DMS79 (cell line): ENCODE measurements around the gene PSENEN.

Experiments
- DNase-seq: peaks from one replicate; lab custom pipeline; 2025; lab: John Stamatoyannopoulos, UW

The PSENEN gene, protein sequence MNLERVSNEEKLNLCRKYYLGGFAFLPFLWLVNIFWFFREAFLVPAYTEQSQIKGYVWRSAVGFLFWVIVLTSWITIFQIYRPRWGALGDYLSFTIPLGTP

DNA sequence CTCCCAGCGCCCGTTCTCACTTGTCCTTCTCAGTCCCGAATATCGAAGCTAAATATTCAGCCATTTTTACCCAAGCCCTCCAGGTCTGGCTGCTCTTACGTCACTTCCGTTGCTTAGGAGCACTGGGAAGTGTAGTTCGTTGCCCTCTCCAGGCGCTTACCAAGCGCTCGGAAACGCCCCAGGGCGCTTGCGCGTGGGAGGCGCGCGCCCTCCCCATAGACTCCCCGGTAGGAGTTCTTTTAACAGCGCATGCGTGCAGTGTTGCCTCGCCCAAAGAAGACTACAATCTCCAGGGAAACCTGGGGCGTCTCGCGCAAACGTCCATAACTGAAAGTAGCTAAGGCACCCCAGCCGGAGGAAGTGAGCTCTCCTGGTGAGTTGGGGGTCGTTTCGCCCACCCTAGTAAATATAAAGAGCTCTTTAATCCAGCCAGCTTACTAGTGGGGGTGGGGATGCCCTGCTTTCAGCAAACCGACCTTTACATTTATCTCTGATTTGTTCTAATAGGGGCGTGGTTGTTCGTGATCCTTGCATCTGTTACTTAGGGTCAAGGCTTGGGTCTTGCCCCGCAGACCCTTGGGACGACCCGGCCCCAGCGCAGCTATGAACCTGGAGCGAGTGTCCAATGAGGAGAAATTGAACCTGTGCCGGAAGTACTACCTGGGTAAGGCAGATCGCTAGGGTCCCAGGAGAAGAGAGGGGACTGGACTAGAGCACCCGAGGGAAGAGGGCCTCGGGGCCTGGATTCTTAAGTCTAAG, at the start of gene PSENEN, which contains the start of gene U2AF1L4:
Gene PSENEN (plus strand): TSS at position 324 of the 759 bp plus-strand sequence. CDS start 280 bp downstream, at position 604.
Gene U2AF1L4 (minus strand): TSS at position 91 of the 759 bp plus-strand sequence. CDS start 27 bp downstream, at position 64.
- DNase-seq: peak; percentile 98

DNA sequence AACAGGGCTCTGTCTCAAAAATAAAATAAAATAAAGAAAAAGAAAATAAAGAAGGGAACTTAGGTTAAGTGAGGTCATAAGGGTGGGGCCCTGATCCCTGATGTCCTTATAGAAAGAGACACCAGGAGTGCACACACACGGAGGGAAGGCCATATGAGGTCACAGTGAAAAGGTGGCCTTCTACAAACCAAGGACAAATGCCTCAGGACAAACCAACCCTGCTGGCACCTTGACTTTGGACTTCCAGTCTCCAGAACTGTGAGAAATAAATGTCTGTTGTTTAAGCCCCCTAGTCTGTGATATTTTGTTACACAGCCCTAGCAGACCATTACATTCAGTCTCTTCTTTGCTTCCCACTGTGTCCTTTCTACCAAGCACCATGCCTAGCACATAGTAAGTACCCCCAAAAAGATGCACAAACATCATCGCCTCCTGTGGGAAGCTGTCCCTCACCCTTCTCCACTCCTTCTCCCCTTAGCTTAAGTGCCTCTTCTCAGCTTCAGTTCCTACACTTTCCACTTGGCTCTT, 49.5 kb upstream of the PSENEN start:
- no peak for DNase-seq

DNA sequence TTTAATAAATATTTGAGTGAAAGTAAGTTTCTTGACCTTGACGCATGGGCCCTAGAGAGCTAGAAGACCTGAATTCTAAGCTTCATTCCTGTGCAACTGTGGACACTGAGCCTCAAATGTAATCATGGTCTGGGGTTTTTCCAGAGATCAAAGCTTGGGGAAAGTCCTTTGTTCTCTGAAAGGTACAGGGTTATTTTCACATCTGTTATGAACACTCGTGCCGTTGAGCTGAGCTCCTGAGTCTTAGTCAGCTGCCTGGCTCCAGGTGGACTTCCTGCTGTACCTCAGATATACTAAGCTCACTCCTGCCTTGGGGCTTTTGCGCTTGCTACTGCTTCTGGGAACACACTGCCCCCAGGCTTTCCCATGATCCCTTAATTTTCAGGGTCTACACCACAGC, 48.6 kb upstream of the PSENEN start:
- DNase-seq: no peak

DNA sequence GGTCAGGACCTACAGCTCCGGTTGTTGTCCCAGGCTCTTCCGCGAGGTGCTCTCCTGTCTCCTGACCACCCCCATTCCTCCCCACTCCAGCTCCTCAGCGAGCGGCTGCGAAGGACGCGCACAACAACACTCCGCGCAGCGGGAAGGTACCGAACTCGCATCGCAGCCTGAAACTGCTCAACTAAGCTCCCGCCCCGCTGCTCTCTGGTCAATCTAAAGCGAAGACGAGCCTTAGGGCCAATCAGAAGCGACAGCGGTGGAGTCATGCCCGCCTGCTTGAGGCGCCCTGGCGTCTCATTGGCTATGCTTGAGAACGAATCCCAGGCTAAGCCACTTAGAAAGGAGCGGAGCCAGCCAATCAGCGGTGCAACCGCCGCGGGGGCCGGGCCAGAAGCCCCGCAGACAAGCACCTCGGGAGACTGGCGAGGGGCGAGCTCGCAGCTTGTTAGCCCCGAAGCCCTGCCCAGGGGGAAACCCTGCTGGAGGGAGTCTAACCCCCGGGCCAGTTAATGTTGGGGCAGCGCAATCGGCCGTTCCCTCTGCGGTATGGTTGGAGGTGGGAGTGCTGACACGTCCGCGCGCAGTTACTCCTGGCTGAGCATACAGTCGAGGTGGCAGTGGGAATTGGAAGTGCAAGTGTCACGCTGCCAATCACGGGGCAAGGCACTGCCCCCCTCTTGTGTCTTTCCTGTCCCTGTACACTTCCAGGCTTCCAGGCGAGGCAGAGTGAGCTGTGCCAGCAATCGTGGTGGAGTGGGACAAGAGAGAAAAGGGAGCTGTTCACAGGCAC, 43.0 kb upstream of the PSENEN start:
- peak; percentile 97 for DNase-seq

DNA sequence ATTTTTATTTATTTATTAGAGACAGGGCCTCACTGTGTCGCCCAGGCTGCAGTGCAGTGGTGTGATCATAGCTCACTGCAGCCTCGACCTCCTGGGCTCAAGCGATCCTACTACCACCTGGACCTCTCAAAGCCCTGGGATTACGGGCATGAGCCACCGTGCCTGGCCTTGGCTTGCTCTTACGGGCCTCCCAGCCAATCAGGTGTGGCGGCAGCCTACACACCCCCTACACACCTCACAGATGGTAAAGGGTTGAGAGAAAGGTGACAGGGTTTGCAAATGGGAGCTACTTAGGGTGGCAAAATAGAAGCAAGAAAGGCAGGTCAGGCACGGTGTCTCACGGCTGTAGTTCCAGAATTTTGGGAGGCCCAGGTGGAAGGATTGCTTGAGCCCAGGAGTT, 42.1 kb upstream of the PSENEN start:
- DNase-seq: no peak

DNA sequence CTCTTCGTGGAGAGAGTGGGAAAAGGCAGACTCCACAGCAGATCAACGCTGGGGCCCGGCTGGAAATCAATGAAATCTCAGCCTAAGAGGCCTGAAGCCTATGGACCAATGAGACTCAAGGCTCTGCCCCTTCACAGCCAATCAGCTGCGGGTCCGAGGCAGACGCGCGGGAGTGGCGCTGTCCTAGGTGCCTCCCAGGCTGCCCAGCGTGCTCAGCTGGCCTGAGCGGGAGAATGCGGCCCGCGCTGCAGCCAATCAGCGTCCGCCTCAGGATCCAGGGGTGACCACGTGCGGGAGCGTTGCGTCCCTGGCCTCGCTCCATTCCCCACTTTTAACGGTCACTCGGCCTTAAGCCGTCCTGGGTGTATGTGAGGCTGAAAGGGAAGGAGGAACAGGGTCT, 41.2 kb upstream of the PSENEN start, which contains the start of gene ZBTB32:
Gene ZBTB32 (plus strand): TSS at position 341 of the 400 bp plus-strand sequence. CDS start 10,069 bp downstream, outside the sequence.
- no peak for DNase-seq

DNA sequence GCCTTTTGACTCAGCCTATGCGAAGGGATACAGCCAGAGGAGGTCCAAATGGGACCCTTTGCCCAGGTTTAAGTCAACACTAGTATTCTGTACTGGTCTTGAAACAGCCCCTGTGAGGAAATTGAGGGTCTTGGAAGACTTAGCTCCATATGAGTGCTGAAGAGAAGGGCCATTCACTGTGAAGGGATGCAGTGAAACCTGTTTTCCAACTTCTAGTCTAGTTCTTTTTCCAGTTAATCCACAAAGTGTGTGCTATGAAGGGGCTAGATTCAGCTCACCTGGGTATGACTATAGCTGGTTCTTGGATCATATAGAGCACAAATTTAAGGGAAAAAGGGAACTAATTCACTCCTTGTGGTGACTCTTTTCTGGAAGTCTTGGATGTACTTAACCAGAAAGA, 37.1 kb upstream of the PSENEN start:
- DNase-seq: no peak

DNA sequence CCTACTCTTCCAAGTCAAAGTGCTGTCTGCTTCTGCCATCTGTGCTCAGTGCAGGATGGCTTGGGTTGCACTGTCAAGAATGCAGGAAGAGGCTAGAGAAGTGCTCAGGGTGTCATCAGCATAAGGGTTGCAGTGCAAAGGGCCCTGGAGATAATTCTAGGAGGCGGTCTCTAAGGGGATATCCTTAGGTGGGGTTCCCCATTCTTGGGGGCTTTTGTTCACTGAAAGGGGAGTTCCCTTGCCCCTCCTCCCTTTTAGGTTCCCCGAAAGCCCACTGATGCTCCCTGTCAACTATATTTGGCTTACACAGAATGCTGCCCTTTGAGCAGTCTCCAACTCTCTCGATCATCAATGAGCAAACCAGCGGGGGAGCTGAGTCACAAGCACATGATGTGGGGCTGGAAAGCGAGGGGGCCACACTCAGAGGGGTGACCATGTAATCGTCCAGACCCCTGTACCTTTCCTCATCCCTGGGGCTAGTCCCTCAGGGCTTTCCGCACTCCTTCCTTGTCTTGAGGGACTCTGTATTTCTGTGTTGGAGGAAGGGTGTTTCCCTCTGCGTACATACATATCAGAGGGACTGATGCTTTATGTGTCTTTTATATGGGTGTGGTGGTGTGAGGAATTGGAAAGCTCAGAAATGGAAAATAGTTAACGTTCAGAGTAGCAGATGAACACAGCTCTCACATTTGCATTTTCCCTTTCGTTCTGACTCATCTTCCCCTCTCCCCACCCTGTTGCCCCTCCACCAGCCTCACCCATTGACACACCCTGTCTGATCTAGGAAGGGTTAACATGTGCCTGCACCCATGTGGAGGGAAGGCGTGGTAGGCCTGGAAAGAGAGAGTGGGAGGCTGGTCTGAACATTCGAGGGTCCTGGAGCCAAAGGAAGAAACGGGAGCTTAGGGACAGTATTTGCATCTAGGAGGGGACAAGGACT, 34.4 kb upstream of the PSENEN start:
- no peak for DNase-seq

DNA sequence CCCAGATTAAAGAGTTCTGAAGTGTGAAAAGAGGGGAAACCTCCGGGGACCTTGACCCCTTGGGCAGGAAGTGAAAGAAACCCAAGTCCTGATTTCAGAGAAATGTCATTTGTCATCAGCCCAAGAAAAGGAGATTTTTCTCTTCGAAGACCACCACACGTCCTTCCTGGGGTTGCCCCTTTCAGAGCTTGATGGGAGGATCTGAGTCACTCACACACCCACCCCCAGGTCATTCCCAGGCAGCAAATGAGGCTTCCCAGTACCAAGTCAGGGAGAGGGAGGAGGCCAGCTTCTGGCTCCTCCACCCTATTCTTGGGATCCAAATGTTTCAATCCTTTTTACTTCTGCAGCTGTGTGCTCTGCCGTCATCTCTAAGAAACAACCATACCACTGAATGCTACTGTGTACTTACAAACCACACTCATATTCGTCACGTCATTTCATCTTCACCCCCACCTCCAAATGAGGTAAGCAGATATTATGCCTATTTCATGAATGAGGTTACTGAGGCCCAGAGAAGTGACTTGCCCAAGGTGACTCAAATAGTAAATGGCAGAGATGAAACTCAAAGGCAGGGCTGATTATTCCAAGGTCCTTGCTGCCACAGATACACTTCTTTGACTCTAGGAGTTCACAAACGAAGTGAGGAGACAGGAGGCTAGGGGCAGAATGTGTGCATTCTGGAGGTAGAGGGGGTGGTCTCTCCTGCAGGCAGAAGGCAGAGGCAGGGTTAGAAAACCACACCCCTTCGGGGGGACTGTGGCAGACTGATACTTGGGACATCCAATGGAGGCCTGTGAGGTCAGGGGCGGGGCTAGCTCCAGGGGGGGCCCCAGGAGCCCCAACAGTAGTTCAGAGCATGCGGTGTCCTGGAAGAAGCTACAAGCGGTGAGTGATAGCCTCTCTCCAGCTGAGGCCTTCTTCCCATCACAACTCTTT, 32.6 kb upstream of the PSENEN start:
- DNase-seq: no peak

DNA sequence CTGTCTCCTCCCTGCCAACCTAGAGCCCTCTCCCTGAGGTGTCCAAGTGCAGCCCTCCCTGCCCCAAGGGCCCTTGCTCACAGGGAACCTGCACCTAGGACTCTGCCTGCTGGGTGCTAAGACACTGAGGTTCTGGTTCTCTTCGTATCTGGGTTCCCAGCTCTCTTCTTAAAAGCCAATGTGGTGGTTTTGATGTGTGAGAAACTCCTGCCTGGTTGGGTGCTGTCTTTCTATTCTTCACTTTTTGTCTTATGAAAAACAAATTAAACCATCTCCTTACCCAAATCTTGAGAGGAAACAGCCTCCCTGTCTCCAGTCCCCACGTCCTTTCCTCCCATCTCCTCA, 32.0 kb upstream of the PSENEN start:
- no peak for DNase-seq

DNA sequence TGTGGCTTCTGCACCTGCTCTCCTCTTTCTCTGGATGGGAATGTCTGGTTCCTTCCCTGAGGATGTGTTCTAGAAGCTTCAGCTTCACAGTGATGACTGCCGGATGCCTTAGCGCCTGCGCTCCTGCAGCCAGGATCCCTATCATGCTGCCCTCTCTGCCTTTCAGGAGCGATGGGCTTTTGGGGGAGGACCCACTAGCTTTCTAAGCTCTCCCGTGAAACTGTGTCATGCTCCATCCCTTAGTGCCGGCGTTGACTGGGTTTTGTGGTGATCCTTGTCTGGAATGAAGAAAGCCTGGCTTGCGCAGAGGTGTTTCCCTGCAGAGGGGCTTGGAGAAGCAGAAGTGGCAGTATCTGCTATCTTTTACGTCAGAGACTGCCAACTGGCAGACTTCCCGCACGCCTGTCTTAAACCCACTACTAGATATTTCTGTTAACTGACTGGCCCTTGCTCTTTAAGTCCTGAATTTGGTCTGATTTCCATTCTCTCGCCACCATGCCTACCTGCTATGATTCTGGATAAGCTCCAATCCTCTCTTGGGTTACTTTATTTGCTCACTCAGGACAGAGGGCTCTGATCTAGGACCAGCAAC, 31.5 kb upstream of the PSENEN start:
- DNase-seq: no peak

DNA sequence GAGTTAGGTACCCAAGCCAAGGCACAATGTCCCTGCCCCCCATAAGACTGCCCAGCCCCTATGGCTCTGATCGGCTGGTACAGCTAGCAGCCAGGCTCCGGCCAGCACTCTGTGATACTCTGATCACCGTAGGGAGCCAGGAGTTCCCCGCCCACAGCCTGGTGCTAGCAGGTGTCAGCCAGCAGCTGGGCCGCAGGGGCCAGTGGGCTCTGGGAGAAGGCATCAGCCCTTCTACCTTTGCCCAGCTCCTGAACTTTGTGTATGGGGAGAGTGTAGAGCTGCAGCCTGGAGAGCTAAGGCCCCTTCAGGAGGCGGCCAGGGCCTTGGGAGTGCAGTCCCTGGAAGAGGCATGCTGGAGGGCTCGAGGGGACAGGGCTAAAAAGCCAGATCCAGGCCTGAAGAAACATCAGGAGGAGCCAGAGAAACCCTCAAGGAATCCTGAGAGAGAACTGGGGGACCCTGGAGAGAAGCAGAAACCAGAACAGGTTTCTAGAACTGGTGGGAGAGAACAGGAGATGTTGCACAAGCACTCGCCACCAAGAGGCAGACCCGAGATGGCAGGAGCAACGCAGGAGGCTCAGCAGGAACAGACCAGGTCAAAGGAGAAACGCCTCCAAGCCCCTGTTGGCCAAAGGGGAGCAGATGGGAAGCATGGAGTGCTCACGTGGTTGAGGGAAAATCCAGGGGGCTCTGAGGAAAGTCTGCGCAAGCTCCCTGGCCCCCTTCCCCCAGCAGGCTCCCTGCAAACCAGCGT, 30.7 kb upstream of the PSENEN start:
- DNase-seq: no peak

DNA sequence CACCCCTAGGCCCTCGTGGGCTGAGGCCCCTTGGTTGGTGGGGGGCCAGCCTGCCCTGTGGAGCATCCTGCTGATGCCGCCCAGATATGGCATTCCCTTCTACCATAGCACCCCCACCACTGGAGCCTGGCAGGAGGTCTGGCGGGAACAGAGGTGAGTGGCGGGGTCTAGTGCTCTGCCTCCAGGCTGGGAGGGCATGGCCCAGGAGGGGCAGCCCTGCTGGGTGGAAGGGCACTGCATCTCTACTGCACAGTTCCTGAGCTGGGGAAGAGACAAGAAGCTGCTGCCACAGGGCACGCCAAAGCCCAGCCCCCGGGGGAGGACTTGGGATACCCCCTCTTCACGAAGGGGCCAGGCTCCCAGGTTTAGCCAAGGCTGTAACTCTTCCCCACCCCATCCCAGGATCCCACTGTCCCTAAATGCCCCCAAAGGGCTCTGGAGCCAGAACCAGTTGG, 30.1 kb upstream of the PSENEN start:
- no peak for DNase-seq

DNA sequence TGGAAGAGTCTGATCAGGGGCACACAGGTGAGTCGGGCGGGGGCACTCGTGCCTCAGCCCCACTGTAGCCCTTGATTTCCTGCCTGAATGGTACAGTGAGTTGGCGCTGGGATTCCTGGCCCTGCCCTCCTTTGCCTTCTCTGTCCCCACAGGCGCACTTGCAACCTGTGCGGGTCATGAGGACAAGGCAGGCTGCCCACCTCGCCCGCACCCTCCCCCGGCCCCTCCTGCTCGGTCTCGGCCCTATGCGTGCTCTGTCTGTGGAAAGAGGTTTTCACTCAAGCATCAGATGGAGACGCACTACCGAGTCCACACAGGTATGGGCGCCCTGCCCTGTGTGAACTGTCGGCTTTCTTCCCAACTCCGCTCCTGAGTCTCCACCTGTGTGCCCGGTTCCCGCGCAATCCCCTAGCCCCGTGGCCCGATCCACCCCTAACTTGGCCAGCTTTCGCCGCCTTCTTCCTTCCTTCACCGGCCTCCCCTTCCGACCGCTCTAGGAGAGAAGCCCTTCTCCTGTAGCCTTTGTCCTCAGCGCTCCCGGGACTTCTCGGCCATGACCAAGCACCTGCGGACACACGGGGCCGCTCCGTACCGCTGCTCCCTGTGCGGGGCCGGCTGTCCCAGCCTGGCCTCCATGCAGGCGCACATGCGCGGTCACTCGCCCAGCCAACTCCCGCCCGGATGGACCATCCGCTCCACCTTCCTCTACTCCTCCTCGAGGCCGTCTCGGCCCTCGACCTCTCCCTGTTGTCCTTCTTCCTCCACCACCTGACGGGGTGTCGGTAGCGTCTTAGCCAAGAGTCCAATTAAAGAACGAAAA, 29.3 kb upstream of the PSENEN start:
- DNase-seq: peak; percentile 52

DNA sequence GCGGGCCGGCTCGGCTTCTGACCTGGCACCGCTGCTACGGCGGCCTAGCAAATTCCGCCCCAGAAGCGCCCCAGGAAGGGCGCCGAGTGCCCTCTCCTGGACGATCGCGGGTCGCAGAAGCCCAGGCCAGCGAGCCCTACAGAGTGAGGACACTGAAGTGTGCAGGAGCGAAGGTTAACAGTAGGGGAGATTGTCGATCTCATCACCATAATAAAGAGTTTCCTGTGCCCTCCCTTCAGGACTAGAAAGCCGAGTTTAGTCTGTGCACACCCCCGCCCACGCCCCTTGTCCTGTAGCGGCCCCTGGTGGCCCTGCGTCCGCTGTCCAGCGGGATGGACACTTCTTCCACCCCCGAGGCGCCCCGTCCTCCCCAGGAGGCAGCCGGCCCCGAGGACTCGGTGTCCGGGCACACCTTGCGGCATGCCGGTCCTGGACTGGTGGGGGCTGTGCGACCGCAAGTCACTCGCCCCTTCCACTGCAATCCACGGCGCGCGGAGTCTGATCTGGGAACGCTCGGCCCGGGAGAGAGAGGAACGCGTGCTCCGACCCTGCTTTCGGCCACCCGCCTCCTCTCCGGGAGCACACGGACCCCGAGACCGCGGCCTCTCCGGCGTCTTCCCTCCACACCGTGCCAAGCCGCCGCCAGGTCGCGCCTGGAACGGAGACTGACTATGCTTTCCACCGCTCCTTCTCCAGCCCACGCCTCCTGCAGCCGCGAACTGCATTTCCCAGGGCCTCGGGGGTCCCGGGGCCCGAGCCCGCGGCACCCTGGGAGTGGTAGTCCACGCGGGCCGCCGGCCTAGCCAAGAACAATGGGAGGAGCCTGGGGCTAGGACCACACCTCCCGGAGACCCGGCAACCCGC, 28.4 kb upstream of the PSENEN start:
- peak; percentile 93 for DNase-seq

DNA sequence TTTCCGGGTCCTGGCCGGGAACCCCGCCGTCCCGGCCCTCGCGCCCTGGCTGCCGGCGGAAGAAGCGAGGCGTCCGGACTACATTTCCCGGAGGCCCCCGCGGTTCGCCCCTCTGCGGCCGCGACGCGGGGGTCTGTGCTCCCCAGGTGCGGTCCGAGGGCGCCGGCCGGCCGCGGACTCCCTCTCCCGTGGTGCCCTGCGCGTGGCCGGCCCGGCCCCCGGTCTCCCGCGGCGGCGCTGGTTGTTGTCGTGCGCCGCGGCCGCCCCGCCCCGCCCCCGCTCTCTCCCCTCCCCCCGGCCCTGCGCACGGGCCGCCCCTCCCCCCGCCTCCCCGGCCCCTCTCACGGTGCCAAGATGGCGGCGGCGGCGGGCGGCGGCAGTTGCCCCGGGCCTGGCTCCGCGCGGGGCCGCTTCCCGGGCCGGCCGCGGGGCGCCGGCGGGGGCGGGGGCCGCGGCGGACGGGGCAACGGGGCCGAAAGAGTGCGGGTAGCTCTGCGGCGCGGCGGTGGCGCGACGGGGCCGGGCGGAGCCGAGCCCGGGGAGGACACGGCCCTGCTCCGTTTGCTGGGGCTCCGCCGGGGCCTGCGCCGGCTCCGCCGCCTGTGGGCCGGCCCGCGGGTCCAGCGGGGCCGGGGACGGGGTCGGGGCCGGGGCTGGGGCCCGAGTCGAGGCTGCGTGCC, 27.6 kb upstream of the PSENEN start, which contains the start of gene KMT2B:
Gene KMT2B (plus strand): TSS at position 339 of the 680 bp plus-strand sequence. CDS start 16 bp downstream, at position 355.
- no peak for DNase-seq
